OCI-LY3 (cell line): Measurements from ENCODE around the gene ACTMAP.

ENCODE experiments used
- EZH2phosphoT487 ChIP-seq: fragments of 200-600 bp; shearing (Covaris generic); IDR thresholded peaks from 2 replicates; pipeline ENCODE4 v1.6.1; 2018; ENCODE audit warnings: antibody characterized with exemption, mixed run types, low read depth
- TF ChIP-seq, protein P1 (sequence below): fragments of 200-600, 300-600 bp; sonication (generic); IDR thresholded peaks from 2 replicates; pipeline ENCODE4 v1.5.1; 2014; ENCODE audit warnings: antibody characterized with exemption, low read length, low read depth

DNA sequence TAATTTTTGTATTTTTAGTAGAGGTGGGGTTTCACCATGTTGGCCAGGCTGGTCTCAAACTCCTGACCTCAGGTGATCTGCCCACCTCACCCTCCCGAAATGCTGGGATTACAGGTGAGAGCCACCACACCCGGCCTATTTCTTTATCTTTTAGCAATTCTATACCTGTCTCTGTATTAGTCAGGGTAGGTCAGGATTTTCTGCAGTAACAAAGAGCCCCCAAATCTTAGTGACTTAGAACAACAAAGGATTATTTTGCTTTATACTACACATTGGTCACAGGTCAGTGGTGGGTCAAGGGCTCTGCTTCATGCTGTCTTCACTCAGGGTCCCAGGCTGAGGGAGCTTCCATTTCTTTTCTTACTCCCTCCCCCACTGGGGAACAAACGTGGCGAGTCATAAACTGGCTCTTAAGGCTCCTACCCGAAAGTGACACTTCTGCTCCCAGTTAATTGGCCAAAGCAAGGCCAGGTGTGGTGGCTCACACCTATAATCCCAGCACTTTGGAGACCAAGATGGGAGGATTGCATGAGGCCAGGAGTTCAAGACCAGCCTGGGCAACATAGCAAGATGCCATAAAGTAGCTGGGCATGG is 26.5 kb downstream of the ACTMAP start:
- TF ChIP-seq, protein P1, sequence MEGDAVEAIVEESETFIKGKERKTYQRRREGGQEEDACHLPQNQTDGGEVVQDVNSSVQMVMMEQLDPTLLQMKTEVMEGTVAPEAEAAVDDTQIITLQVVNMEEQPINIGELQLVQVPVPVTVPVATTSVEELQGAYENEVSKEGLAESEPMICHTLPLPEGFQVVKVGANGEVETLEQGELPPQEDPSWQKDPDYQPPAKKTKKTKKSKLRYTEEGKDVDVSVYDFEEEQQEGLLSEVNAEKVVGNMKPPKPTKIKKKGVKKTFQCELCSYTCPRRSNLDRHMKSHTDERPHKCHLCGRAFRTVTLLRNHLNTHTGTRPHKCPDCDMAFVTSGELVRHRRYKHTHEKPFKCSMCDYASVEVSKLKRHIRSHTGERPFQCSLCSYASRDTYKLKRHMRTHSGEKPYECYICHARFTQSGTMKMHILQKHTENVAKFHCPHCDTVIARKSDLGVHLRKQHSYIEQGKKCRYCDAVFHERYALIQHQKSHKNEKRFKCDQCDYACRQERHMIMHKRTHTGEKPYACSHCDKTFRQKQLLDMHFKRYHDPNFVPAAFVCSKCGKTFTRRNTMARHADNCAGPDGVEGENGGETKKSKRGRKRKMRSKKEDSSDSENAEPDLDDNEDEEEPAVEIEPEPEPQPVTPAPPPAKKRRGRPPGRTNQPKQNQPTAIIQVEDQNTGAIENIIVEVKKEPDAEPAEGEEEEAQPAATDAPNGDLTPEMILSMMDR: no peak
- TF ChIP-seq EZH2phosphoT487: no peak
